Esophagus squamous epithelium (tissue), 5 donors: Measurements from ENCODE around the gene PARP12. TPM values are rescaled to one million over a fixed set of nuclear protein-coding genes. Genes with fewer than 3 reads are reported as not detected.

ENCODE experiments used
- DNase-seq: peaks from one replicate; lab custom pipeline; 2025; lab: John Stamatoyannopoulos, UW
- H3K27ac ChIP-seq, 4 donors: fragments of 200-600 bp; sonication (generic); one replicate each; pipeline ENCODE4 v1.5.1; 2016 to 2019; ENCODE audit warnings: mild to moderate bottlenecking in 1 of 4
- H3K27me3 ChIP-seq, 4 donors: fragments of 200-600 bp; sonication (generic); 1 replicate in 3 of 4; 2 replicates in 1 of 4; pipeline versions ENCODE4 v1.5.1 to v1.6.0; 2017 to 2021; ENCODE audit warnings: antibody characterized with exemption in 1 of 4
- H3K36me3 ChIP-seq, 3 donors: fragments of 200-600 bp; sonication (generic); one replicate each; pipeline ENCODE4 v1.5.1; 2016 to 2019
- H3K4me1 ChIP-seq, 3 donors: fragments of 200-600 bp; sonication (generic); one replicate each; pipeline ENCODE4 v1.5.1; 2017 to 2019
- H3K4me3 ChIP-seq, 4 donors: fragments of 200-600 bp; sonication (generic); 1 replicate in 3 of 4; 2 replicates in 1 of 4; pipeline ENCODE4 v1.5.1; 2016 to 2019; ENCODE audit warnings: mild to moderate bottlenecking in 2 of 4, moderate library complexity in 1 of 4
- H3K9me3 ChIP-seq, 3 donors: fragments of 200-600 bp; sonication (generic); one replicate each; pipeline ENCODE4 v1.5.1; 2016 to 2019
- POLR2A ChIP-seq, 4 donors: fragments of 450-650 bp; IDR thresholded peaks; one replicate each; pipeline ENCODE4 v1.6.1; 2017; ENCODE audit warnings: antibody characterized with exemption in 4 of 4, mild to moderate bottlenecking in 4 of 4, moderate library complexity in 3 of 4
- WGBS, 2 donors: methylation state at CpG; one replicate each; pipeline ENCODE4 v1.1.5; 2018; 5-methylcytosine and 5-hydroxymethylcytosine counted together
- intact Hi-C: fragments of 100-400 bp; cut with DNase I; formaldehyde crosslinking; loops from one replicate; pipeline ENCODE4 v1.15.0; 2022
- total RNA-seq, 4 donors: library from RNA; depleted of rRNA; stranded (reverse); fragments of >200 nt; gene quantifications; one replicate each; pipeline ENCODE4 v1.1.0, GENCODE V29; 2016
- TF ChIP-seq, protein P1 (sequence below), 6 experiments: fragments of 450-650 bp in 4 of 6; fragments of 200-600 bp in 2 of 6; sonication (generic) in 2 of 6; IDR thresholded peaks; one replicate each; pipeline ENCODE4 v1.5.1; 2016 to 2019; ENCODE audit warnings: antibody characterized with exemption in 6 of 6, mild to moderate bottlenecking in 4 of 6, moderate library complexity in 4 of 6
- donor health status: DM: yes; HTN: yes; CAD: no.

The PARP12 gene
- total RNA-seq, 4 donors from 2014 or later, result 17.0 to 28.6 (median 22.1) TPM

DNA sequence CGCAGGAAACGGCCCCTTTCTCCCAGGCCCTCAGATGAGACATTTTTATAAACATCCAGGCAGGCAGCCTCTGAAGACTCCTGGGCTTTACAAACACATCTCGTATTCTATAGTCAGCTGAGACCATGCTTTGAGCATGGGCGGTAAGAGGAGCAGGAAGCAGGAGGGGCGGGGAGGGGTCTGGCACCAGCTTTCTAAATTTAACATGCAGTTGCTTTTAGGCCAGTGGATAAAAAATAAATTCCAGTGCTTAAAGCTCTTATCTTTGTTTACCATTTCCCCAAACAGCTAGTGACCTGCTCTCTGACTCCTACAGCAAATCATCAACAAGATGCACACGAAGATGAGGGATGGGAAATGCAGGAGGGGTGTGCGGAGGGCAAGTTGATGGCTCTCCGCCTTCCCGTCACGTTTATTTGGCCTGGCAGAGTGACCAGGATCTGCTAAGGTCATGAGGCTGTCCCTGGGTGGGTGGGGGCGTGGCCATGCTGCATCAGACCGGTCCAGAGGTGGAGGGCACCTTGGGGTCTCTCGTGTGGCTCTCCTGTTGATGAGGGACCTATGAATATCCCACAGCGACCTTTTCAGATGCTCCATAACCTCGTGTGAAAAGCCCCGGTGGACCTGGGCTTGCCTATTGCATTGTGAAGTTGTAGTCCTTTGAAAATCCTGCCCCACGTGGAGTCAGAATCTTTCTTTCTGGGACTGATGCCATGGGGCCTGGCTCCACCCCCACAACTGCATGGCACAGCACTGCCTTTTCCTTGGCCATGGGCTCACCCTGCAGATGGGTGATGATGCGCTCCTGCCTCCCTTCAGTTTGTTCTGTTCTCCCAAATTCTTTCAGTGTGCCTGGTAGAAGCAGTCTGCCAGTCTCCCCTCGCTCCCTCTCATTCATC is 67.5 kb downstream of the PARP12 start:
- Histone ChIP-seq H3K4me1 (peaks cover 0 to 5% (median 0%) of the 10 kb centered on the region in 3 donors), H3K27me3 (no peaks in the 10 kb centered on the region), H3K9me3 (no peaks in the 10 kb centered on the region), H3K4me3 (no peak overlapping the region), H3K36me3 (no peaks in the 10 kb centered on the region), H3K27ac (no peak overlapping the region)
- no peak for DNase-seq
- TF ChIP-seq POLR2A (IDR thresholded peaks at IDR 0.05), result no peak
- TF ChIP-seq, protein P1, sequence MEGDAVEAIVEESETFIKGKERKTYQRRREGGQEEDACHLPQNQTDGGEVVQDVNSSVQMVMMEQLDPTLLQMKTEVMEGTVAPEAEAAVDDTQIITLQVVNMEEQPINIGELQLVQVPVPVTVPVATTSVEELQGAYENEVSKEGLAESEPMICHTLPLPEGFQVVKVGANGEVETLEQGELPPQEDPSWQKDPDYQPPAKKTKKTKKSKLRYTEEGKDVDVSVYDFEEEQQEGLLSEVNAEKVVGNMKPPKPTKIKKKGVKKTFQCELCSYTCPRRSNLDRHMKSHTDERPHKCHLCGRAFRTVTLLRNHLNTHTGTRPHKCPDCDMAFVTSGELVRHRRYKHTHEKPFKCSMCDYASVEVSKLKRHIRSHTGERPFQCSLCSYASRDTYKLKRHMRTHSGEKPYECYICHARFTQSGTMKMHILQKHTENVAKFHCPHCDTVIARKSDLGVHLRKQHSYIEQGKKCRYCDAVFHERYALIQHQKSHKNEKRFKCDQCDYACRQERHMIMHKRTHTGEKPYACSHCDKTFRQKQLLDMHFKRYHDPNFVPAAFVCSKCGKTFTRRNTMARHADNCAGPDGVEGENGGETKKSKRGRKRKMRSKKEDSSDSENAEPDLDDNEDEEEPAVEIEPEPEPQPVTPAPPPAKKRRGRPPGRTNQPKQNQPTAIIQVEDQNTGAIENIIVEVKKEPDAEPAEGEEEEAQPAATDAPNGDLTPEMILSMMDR (IDR thresholded peaks at IDR 0.05), result no peak
- 60 to 62% methylated on average over 10 to 15 of the region's 19 CpGs for WGBS, 2 donors
- intact Hi-C loops, result loop anchor here (5.0 kb wide), 1 partner anchor 208 kb away; no protein-coding TSS in a partner anchor

DNA sequence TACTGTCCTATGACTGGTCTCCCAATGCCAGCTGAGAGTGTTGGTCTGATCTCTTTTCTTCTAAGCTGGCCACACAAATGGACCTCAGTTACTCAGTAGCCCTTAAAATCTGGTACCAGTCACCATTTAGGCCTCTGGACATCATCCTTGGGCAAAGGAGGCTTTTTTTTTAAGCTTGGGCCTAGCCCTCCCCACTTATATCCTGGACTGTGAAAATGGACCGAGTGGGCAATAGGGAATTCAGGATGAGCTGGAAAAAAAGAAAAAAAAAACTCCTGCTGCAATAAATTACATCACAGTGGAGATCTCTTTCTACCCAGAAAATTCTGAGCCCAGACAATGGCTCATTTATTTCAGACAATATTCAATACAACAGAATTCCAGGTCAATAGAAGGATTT is 68.4 kb downstream of the PARP12 start:
- Histone ChIP-seq H3K27me3 (no peaks in the 10 kb centered on the region), H3K4me3 (no peak overlapping the region), H3K27ac (no peak overlapping the region), H3K9me3 (no peaks in the 10 kb centered on the region), H3K36me3 (no peaks in the 10 kb centered on the region), H3K4me1 (peaks cover 0 to 5% (median 0%) of the 10 kb centered on the region in 3 donors)
- no peak for DNase-seq
- intact Hi-C loops, result no loop called here
- TF ChIP-seq, protein P1 (IDR thresholded peaks at IDR 0.05), result no peak
- TF ChIP-seq POLR2A (IDR thresholded peaks at IDR 0.05), result no peak
- WGBS, 2 donors, result 86% methylated on average over 1 of the region's 1 CpG

DNA sequence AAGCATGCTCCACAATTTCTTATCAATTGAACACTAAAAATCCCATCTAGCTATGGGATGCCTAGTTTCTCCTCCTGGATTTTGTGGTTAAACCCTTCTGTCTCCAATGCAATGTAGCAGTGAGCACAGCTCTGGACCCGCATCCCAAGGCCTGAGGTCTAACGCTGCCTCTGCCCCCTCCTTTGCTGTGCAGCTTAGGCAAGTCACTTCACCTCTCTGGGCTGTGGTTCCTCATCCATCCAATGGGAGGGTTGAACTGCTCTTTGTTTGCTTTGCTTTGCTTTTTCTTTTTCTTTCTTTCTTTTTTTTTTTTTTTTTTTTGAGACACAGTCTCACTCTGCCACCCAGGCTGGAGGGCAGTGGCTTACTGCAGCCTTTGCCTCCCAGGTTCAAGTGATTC is 69.2 kb downstream of the PARP12 start:
- DNase-seq, result no peak
- Histone ChIP-seq H3K27me3 (no peaks in the 10 kb centered on the region), H3K9me3 (no peaks in the 10 kb centered on the region), H3K27ac (no peak overlapping the region), H3K4me3 (no peak overlapping the region), H3K4me1 (peaks cover 0 to 5% (median 0%) of the 10 kb centered on the region in 3 donors), H3K36me3 (no peaks in the 10 kb centered on the region)
- intact Hi-C loops, result no loop called here
- TF ChIP-seq POLR2A (IDR thresholded peaks at IDR 0.05), result no peak
- TF ChIP-seq, protein P1 (IDR thresholded peaks at IDR 0.05), result no peak
- WGBS, 2 donors, result 88 to 94% methylated on average over 2 of the region's 2 CpGs

DNA sequence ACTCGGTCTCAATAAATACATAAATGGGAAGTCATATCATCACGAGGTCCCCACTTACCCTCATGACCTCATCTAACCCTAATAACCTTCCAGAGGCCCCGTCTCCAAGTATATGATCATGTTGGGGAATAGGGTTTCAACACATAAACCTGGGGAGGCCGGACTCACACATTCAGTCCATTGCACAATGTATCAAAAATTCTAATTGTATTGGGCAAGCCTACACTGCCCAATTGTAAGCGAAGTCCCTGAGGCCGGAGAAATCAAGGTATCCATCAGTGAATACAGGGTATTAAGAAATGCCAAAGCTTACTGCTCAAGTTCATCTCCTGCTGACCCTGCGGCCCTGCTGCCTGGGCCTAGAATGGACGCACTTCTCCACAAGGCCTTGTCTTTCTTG is 69.6 kb downstream of the PARP12 start:
- intact Hi-C loops, result no loop called here
- Histone ChIP-seq H3K27me3 (no peaks in the 10 kb centered on the region), H3K9me3 (no peaks in the 10 kb centered on the region), H3K36me3 (no peaks in the 10 kb centered on the region), H3K27ac (no peak overlapping the region), H3K4me3 (no peak overlapping the region), H3K4me1 (peaks cover 0 to 5% (median 0%) of the 10 kb centered on the region in 3 donors)
- DNase-seq, result no peak
- TF ChIP-seq, protein P1 (IDR thresholded peaks at IDR 0.05), result no peak
- no peak for TF ChIP-seq POLR2A (IDR thresholded peaks at IDR 0.05)
- 85 to 86% methylated on average over 7 to 8 of the region's 8 CpGs for WGBS, 2 donors

DNA sequence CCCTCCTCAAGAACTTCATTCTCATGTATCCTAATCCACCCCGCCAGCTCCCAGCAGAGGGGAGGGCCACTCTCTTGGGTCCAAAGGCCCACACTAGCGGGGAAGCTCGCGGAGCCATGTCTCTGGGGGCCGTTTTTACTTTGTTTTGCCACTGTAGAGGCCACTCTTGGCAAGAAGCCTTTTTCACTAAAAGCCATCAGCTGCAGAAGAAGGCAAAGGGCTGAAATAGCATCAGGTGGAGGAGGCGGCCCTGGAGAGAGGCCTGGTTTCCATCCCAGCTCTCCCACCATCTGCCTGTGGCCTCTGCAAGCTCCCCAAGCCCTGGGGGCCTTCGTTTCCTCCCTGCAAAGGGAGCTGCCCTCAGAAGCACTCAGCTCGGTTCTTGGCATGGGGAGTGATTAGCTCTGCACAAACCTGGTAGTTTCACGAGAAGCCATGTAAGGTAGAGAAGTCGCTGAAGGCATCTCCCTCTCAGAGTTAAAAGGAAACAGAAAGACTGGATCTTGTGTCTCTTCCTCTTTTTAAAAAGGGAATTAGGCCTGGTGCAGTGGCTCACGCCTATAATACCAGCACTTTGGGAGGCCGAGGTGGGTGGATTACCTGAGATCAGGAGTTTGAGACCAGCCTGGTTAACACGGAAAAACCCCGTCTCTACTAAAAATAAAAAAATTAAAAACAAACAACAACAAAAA is 70.3 kb downstream of the PARP12 start:
- Histone ChIP-seq H3K27me3 (no peaks in the 10 kb centered on the region), H3K36me3 (no peaks in the 10 kb centered on the region), H3K27ac (no peak overlapping the region), H3K9me3 (no peaks in the 10 kb centered on the region), H3K4me3 (no peak overlapping the region), H3K4me1 (peaks cover 0 to 5% (median 0%) of the 10 kb centered on the region in 3 donors)
- no peak for TF ChIP-seq POLR2A (IDR thresholded peaks at IDR 0.05)
- TF ChIP-seq, protein P1 (IDR thresholded peaks at IDR 0.05), result no peak
- intact Hi-C loops, result no loop called here
- DNase-seq, result no peak
- WGBS, 2 donors, result 80 to 84% methylated on average over 12 to 13 of the region's 14 CpGs
